HL-60 (cell line): ENCODE results near the gene TEX101.

Experiments used
- DNase-seq, 2 experiments: peaks; one replicate each; pipeline ENCODE4 v3.0.0-alpha.2; 2010 to 2020; ENCODE audit warnings: low read depth in 1 of 2, low spot score in 1 of 2
- H3K27ac ChIP-seq: fragments of 250-450 bp; sonication (Bioruptor Pico); replicated peaks from 2 replicates; pipeline ENCODE4 v1.5.1; 2020; ENCODE audit warnings: mild to moderate bottlenecking, moderate library complexity
- H3K27me3 ChIP-seq: fragments of 250-450 bp; sonication (Bioruptor Pico); 2 replicates; pipeline ENCODE4 v1.5.1; 2021; ENCODE audit warnings: mild to moderate bottlenecking, moderate library complexity; ENCODE audit not compliant: insufficient read depth, poor library complexity, severe bottlenecking
- H3K4me3 ChIP-seq: replicated peaks from 2 replicates; pipeline ENCODE4 v1.5.1; 2011; ENCODE audit warnings: mild to moderate bottlenecking, control low read depth, low read length; ENCODE audit not compliant: insufficient read depth
- CTCF ChIP-seq: IDR thresholded peaks from one replicate; pipeline ENCODE4 v1.5.1; 2011; ENCODE audit warnings: low read length, control low read depth, inconsistent platforms; ENCODE audit not compliant: insufficient read depth
- GABPA ChIP-seq: IDR thresholded peaks from 2 replicates; pipeline ENCODE4 v1.6.1; 2012; ENCODE audit warnings: low read depth
- POLR2AphosphoS5 ChIP-seq: IDR thresholded peaks from 2 replicates; pipeline ENCODE4 v1.6.1; 2012; ENCODE audit warnings: low read depth
- REST ChIP-seq: IDR thresholded peaks from 2 replicates; pipeline ENCODE4 v1.6.1; 2012; ENCODE audit warnings: low read depth; ENCODE audit not compliant: insufficient replicate concordance
- SPI1 ChIP-seq: IDR thresholded peaks from 2 replicates; pipeline ENCODE4 v1.6.1; 2012; ENCODE audit warnings: low read depth, mild to moderate bottlenecking, borderline replicate concordance

The TEX101 gene

GRCh38 chr19:43408043-43408442 lies 6.6 kb upstream of the TEX101 start:
- Histone ChIP-seq H3K27ac (no peak overlapping the region), H3K27me3 (no peaks in the 10 kb centered on the region), H3K4me3 (no peak overlapping the region)
- no peak for DNase-seq
- no peak for TF ChIP-seq REST

DNA sequence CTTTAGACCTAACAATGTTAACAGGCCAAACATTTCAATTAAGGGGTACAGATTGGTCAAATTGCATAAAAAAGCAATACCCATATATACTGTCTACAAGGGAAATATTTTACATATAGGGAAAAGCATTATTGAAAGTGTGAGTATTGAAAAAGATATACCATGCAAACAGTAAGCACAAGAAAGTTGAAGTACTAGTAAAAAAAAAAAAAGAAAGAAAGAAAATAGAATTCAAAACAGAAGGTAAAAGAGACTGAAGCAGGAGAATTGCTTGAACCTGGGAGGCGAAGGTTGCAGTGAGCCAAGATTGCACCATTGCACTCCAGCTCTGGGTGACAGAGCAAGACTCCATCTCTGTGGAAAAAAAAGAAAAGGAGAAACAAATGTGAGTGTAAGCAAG lies 5.3 kb upstream of the TEX101 start:
- TF ChIP-seq REST (no peak), POLR2AphosphoS5 (no peak), GABPA (no peak), CTCF (no peak), SPI1 (no peak)
- no peak for DNase-seq
- no peak overlapping the region for H3K27ac ChIP-seq
- H3K27me3 ChIP-seq = no peaks in the 10 kb centered on the region
- H3K4me3 ChIP-seq = no peak overlapping the region

GRCh38 chr19:43412441-43412840 lies 2.2 kb upstream of the TEX101 start:
- no peak overlapping the region for H3K4me3 ChIP-seq
- no peak for DNase-seq
- H3K27me3 ChIP-seq = no peaks in the 10 kb centered on the region
- no peak for TF ChIP-seq REST
- TF ChIP-seq POLR2AphosphoS5 = no peak
- no peak overlapping the region for H3K27ac ChIP-seq

DNA sequence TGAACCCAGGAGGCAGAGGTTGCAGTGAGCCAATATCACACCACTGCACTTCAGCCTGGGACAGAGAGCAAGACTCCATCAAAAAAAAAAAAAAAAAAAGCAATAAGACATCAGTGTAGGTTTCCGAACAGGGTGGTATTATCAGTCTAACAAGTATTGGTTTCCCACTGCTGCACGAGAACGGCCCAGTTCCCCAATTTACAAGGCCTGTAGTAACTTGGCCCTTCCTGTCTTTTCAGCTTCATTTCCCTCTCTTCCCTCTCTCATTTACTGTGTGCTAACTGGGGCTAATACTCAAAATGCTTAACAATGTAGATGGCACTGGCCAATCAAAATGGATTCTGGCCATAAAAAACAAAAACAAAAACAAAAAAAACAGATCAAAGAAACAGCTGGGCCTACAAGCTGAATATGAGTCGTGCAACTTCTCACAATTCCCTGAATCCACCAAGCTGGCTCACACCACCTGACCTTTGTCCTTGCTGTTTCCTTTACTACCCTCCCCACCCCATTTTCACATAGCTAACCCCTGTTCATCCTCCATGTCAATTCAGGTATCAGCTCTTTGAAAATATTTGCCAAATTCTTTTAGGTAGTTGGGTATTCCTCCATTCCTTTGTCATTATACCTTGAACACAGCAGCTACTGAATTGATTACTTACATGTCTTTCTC lies 2.4 kb downstream of the TEX101 start:
- TF ChIP-seq SPI1 (peak; percentile 32; the same call in 1 of the 2 replicates), POLR2AphosphoS5 (no peak)
- no peak overlapping the region for H3K4me3 ChIP-seq
- no peak overlapping the region for H3K27ac ChIP-seq
- H3K27me3 ChIP-seq = no peaks in the 10 kb centered on the region
- DNase-seq = no peak

DNA sequence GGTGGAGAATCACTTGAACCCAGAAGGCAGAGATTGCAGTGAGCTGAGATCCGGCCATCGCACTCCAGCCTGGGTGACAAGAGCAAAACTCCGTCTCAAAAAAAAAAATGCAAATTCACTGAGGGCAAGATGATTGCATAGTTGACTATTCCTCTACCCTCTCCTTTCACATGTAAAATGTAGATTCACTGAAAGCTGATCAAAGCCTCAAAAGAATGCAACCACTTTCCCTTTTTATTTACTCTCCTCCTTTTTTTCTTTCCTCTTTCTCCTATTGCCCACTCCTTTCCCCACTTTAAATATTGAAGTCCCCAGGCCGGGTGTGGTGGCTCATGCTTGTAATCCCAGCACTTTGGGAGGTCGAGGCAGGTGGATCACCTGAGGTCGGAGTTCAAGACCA lies 6.3 kb downstream of the TEX101 start:
- TF ChIP-seq GABPA (no peak), POLR2AphosphoS5 (no peak), CTCF (no peak)
- no peak for DNase-seq
- Histone ChIP-seq H3K27ac (no peak overlapping the region), H3K4me3 (no peak overlapping the region), H3K27me3 (no peaks in the 10 kb centered on the region)
